Spleen (tissue), 7 donors: ENCODE results near the gene MDFIC2.

Source experiments
- POLR2A ChIP-seq, 3 donors: fragments of 450-650 bp; IDR thresholded peaks; one replicate each; pipeline ENCODE4 v1.5.1; 2017; ENCODE audit warnings: antibody characterized with exemption in 3 of 3, mild to moderate bottlenecking in 1 of 3
- TF ChIP-seq, protein P1 (sequence below), 11 experiments: fragments of 200-600 bp in 7 of 11; fragments of 450-650 bp in 4 of 11; sonication (generic) in 4 of 11; IDR thresholded peaks in 8 of 11; conservative IDR thresholded peaks in 3 of 11; 1 replicate in 7 of 11; 2 replicates in 4 of 11; pipeline versions ENCODE4 v1.4.0 to v1.8.0; 2016 to 2021; ENCODE audit warnings: antibody characterized with exemption in 11 of 11, inconsistent platforms in 4 of 11, mild to moderate bottlenecking in 1 of 11
- donor health status: DM: no; HTN: no; CAD: no; lungs with moderate emphysema.
- donor health status: DM: no; HTN: no; CAD: no.
- donor health status: DM: no; HTN: no; CAD: no.

DNA sequence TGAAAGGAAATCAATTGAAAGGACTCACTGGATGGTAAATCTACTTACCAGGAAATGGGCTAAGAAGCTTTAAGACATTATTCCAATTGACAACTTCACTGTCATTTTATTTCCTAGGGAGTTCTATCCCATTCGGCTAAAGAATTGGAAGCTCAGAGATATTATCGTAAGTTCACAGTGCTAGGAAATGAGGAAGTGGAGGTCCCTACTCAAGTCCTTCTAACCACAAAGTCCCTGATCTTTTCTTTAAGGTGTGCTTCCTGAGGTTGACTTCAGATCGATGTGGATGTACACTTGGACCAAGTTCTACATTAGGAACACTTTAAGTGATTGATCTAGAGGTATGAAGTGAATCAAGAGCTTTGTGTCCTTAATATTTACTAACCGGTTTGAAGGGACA lies 63.6 kb downstream of the MDFIC2 start:
- TF ChIP-seq, protein P1, sequence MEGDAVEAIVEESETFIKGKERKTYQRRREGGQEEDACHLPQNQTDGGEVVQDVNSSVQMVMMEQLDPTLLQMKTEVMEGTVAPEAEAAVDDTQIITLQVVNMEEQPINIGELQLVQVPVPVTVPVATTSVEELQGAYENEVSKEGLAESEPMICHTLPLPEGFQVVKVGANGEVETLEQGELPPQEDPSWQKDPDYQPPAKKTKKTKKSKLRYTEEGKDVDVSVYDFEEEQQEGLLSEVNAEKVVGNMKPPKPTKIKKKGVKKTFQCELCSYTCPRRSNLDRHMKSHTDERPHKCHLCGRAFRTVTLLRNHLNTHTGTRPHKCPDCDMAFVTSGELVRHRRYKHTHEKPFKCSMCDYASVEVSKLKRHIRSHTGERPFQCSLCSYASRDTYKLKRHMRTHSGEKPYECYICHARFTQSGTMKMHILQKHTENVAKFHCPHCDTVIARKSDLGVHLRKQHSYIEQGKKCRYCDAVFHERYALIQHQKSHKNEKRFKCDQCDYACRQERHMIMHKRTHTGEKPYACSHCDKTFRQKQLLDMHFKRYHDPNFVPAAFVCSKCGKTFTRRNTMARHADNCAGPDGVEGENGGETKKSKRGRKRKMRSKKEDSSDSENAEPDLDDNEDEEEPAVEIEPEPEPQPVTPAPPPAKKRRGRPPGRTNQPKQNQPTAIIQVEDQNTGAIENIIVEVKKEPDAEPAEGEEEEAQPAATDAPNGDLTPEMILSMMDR (IDR thresholded peaks at IDR 0.05 in 8 of 11, conservative IDR thresholded peaks at IDR 0.05 in 3 of 11) = no peak
- no peak for TF ChIP-seq POLR2A (IDR thresholded peaks at IDR 0.05)
